Neural progenitor cell (in vitro differentiated cells): ENCODE results near the gene SSUH2. TPM values are rescaled to one million over a fixed set of nuclear protein-coding genes. Genes with fewer than 3 reads are reported as not detected.

Experiments
- DNase-seq: peaks from one replicate; pipeline ENCODE4 v3.0.0-alpha.2; 2016; ENCODE audit warnings: low spot score
- H2AFZ ChIP-seq: fragments of 200-600 bp; sonication (generic); replicated peaks from 2 replicates; pipeline ENCODE4 v1.6.1; 2016; ENCODE audit warnings: antibody characterized with exemption
- H3F3A ChIP-seq: fragments of 200-600 bp; sonication (generic); 2 replicates; pipeline ENCODE4 v1.6.1; 2016; ENCODE audit warnings: antibody characterized with exemption, low read depth
- H3K27ac ChIP-seq: fragments of 200-600 bp; sonication (generic); 2 replicates; pipeline ENCODE4 v1.5.1; 2016; ENCODE audit warnings: mild to moderate bottlenecking
- H3K27me3 ChIP-seq: fragments of 200-600 bp; sonication (generic); 2 replicates; pipeline ENCODE4 v1.6.1; 2016; ENCODE audit warnings: mild to moderate bottlenecking, moderate library complexity
- H3K36me3 ChIP-seq: fragments of 200-600 bp; sonication (generic); 2 replicates; pipeline ENCODE4 v1.5.1; 2016
- H3K4me1 ChIP-seq: fragments of 200-600 bp; sonication (generic); 2 replicates; pipeline ENCODE4 v1.6.1; 2016; ENCODE audit warnings: mixed run types
- H3K4me2 ChIP-seq: fragments of 200-600 bp; sonication (generic); 2 replicates; pipeline ENCODE4 v1.6.1; 2016
- H3K4me3 ChIP-seq: fragments of 200-600 bp; sonication (generic); 2 replicates; pipeline ENCODE4 v1.5.1; 2016
- H3K79me2 ChIP-seq: fragments of 200-600 bp; sonication (generic); 2 replicates; pipeline ENCODE4 v1.6.1; 2016; ENCODE audit warnings: low read depth
- H3K9ac ChIP-seq: fragments of 200-600 bp; sonication (generic); 2 replicates; pipeline ENCODE4 v1.6.1; 2016
- H3K9me3 ChIP-seq: fragments of 200-600 bp; sonication (generic); 2 replicates; pipeline ENCODE4 v1.5.1; 2016; ENCODE audit warnings: low read depth
- H4K20me1 ChIP-seq: fragments of 200-600 bp; sonication (generic); 2 replicates; pipeline ENCODE4 v1.6.1; 2016; ENCODE audit warnings: low read depth
- H3K27ac Mint-ChIP-seq: 3 replicates; pipeline ENCODE4 v1.8.0; 2021; ENCODE audit warnings: mixed read lengths
- H3K27me3 Mint-ChIP-seq: 2 replicates; pipeline ENCODE4 v1.8.0; 2022; ENCODE audit warnings: low read depth, mild to moderate bottlenecking, inconsistent platforms, moderate library complexity, mixed read lengths; ENCODE audit not compliant: insufficient read depth
- H3K36me3 Mint-ChIP-seq: 3 replicates; pipeline ENCODE4 v1.8.0; 2021; ENCODE audit warnings: mixed read lengths
- H3K4me1 Mint-ChIP-seq: 3 replicates; pipeline ENCODE4 v1.8.0; 2021; ENCODE audit warnings: mixed read lengths
- H3K4me3 Mint-ChIP-seq: 3 replicates; pipeline ENCODE4 v1.8.0; 2021; ENCODE audit warnings: mild to moderate bottlenecking, moderate library complexity, mixed read lengths
- H3K9me3 Mint-ChIP-seq: 3 replicates; pipeline ENCODE4 v1.8.0; 2020; ENCODE audit warnings: mixed read lengths
- EZH2 ChIP-seq: fragments of 200-600 bp; sonication (generic); IDR thresholded peaks from 2 replicates; pipeline ENCODE4 v1.6.1; 2017; ENCODE audit warnings: antibody characterized with exemption, mild to moderate bottlenecking, moderate library complexity
- EZH2phosphoT487 ChIP-seq: fragments of 200-600 bp; sonication (generic); IDR thresholded peaks from 2 replicates; pipeline ENCODE4 v1.6.1; 2017; ENCODE audit warnings: antibody characterized with exemption
- total RNA-seq: library from RNA; depleted of rRNA; stranded (reverse); fragments of >200 nt; gene quantifications from 2 replicates; pipeline ENCODE4 v1.2.3, GENCODE V29; 2015; ENCODE audit warnings: low replicate concordance
- TF ChIP-seq, protein P1 (sequence below): fragments of 200-600 bp; sonication (generic); IDR thresholded peaks from 2 replicates; pipeline ENCODE4 v1.5.1; 2017; ENCODE audit warnings: antibody characterized with exemption, mild to moderate bottlenecking

The SSUH2 gene
- total RNA-seq, 1 donor from 2014 or later, result 0.37 TPM

DNA sequence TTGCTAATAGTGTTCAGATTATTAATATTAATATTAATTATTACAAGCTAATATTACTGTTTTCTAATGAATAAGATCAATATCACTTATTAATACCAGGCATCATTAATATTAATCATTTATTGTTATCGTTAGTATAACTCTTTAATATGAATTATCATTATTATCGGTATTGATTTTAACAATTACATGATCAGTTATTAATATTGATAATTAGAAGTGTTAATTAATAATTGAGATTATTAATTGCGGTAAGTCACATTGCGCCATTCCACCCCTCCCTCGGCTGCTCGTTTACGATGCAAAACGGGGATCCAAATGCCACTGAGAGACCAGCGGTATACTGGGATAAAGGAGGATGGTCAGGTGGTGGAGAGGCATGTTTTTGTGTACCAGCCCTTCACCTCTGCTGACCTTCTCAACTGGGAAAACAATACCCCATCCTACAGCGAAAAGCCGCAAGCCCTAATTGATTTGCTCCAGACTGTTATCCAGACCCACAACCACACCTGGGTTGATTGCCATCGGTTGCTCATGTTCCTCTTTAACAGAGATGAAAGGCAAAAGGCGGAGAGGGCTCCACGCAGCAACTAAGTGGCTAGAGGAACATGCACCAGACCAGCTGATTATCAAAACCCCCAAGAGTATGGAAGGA, 28.6 kb upstream of the SSUH2 start:
- Mint-ChIP-seq H3K27ac (no peak overlapping the region), H3K4me1 (peaks cover 9% of the 10 kb centered on the region), H3K9me3 (no peaks in the 10 kb centered on the region), H3K4me3 (no peak overlapping the region), H3K27me3 (peaks cover 5% of the 10 kb centered on the region), H3K36me3 (no peaks in the 10 kb centered on the region)
- Histone ChIP-seq H3K9ac (no peak overlapping the region), H3K27me3 (peaks cover 4% of the 10 kb centered on the region), H3F3A (no peaks in the 10 kb centered on the region), H3K4me3 (no peak overlapping the region), H3K27ac (no peak overlapping the region), H3K4me2 (no peak overlapping the region), H3K36me3 (no peaks in the 10 kb centered on the region), H4K20me1 (no peaks in the 10 kb centered on the region), H3K79me2 (no peaks in the 10 kb centered on the region), H2AFZ (no peak overlapping the region), H3K4me1 (no peaks in the 10 kb centered on the region), H3K9me3 (no peaks in the 10 kb centered on the region)
- TF ChIP-seq EZH2 (no peak), EZH2phosphoT487 (no peak)
- no peak for DNase-seq

- peaks cover 11% of the 10 kb centered on the region for H3K27me3 Mint-ChIP-seq
- TF ChIP-seq EZH2phosphoT487 (no peak), EZH2 (no peak)
- TF ChIP-seq, protein P1, sequence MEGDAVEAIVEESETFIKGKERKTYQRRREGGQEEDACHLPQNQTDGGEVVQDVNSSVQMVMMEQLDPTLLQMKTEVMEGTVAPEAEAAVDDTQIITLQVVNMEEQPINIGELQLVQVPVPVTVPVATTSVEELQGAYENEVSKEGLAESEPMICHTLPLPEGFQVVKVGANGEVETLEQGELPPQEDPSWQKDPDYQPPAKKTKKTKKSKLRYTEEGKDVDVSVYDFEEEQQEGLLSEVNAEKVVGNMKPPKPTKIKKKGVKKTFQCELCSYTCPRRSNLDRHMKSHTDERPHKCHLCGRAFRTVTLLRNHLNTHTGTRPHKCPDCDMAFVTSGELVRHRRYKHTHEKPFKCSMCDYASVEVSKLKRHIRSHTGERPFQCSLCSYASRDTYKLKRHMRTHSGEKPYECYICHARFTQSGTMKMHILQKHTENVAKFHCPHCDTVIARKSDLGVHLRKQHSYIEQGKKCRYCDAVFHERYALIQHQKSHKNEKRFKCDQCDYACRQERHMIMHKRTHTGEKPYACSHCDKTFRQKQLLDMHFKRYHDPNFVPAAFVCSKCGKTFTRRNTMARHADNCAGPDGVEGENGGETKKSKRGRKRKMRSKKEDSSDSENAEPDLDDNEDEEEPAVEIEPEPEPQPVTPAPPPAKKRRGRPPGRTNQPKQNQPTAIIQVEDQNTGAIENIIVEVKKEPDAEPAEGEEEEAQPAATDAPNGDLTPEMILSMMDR, result peak; percentile 16
- no peak overlapping the region for H3K4me3 ChIP-seq
- no peaks in the 10 kb centered on the region for H3K36me3 ChIP-seq
- H3K9me3 Mint-ChIP-seq, result no peaks in the 10 kb centered on the region
- no peak overlapping the region for H3K9ac ChIP-seq
- DNase-seq, result no peak
- H3K4me3 Mint-ChIP-seq, result no peak overlapping the region
- H3K27me3 ChIP-seq, result peaks cover 4% of the 10 kb centered on the region
- H3K9me3 ChIP-seq, result no peaks in the 10 kb centered on the region
- H3K27ac Mint-ChIP-seq, result no peak overlapping the region
- no peaks in the 10 kb centered on the region for H3F3A ChIP-seq
- peaks cover 10% of the 10 kb centered on the region for H3K4me1 Mint-ChIP-seq
- no peak overlapping the region for H2AFZ ChIP-seq
- H3K4me1 ChIP-seq, result no peaks in the 10 kb centered on the region
- H3K4me2 ChIP-seq, result no peak overlapping the region
- H4K20me1 ChIP-seq, result no peaks in the 10 kb centered on the region
- H3K36me3 Mint-ChIP-seq, result no peaks in the 10 kb centered on the region
- H3K79me2 ChIP-seq, result no peaks in the 10 kb centered on the region
- no peak overlapping the region for H3K27ac ChIP-seq
Observed at GRCh38 chr3:8669019-8669418, 24.4 kb upstream of the SSUH2 start.

DNA sequence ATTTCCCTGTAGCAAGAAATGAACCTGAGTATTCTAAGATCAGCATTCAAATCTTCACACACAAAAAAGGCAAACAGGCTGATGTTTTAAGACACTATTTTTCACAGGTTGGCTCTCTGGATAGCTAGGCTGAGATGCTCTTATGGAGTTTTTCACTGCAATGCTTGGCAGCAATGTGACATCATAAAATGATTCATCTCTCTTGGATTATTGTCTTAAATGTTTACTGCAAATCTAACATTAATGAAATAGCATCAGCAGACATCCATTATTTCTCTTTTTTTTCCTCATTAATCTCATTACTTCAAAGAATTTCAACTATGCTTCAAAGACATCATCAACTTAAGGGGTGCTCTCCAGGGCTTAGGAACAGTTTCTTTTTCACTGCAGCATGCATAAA, 23.6 kb upstream of the SSUH2 start:
- Mint-ChIP-seq H3K4me1 (peaks cover 10% of the 10 kb centered on the region), H3K4me3 (no peak overlapping the region)
- no peak overlapping the region for H3K27ac ChIP-seq

More for the DNA sequence above, 23.6 kb upstream of the SSUH2 start:
- Mint-ChIP-seq H3K27me3 (peaks cover 9% of the 10 kb centered on the region), H3K36me3 (no peaks in the 10 kb centered on the region), H3K27ac (no peak overlapping the region), H3K9me3 (no peaks in the 10 kb centered on the region)
- Histone ChIP-seq H3K4me2 (no peak overlapping the region), H3K4me3 (no peak overlapping the region), H4K20me1 (no peaks in the 10 kb centered on the region), H3K36me3 (no peaks in the 10 kb centered on the region), H3K79me2 (no peaks in the 10 kb centered on the region), H3F3A (no peaks in the 10 kb centered on the region), H3K4me1 (no peaks in the 10 kb centered on the region), H3K27me3 (peaks cover 4% of the 10 kb centered on the region), H3K9ac (no peak overlapping the region), H3K9me3 (no peaks in the 10 kb centered on the region), H2AFZ (no peak overlapping the region)
- TF ChIP-seq EZH2phosphoT487 (no peak), EZH2 (no peak)
- TF ChIP-seq, protein P1, result no peak
- DNase-seq, result no peak
